Esophagus squamous epithelium (tissue), 4 donors: Measurements from ENCODE around the gene RRM2.

ENCODE experiments used
- POLR2A ChIP-seq, 4 donors: fragments of 450-650 bp; IDR thresholded peaks; one replicate each; pipeline ENCODE4 v1.6.1; 2017; ENCODE audit warnings: antibody characterized with exemption in 4 of 4, mild to moderate bottlenecking in 4 of 4, moderate library complexity in 3 of 4
- TF ChIP-seq, protein P1 (sequence below), 6 experiments: fragments of 450-650 bp in 4 of 6; fragments of 200-600 bp in 2 of 6; sonication (generic) in 2 of 6; IDR thresholded peaks; one replicate each; pipeline ENCODE4 v1.5.1; 2016 to 2019; ENCODE audit warnings: antibody characterized with exemption in 6 of 6, mild to moderate bottlenecking in 4 of 6, moderate library complexity in 4 of 6

DNA sequence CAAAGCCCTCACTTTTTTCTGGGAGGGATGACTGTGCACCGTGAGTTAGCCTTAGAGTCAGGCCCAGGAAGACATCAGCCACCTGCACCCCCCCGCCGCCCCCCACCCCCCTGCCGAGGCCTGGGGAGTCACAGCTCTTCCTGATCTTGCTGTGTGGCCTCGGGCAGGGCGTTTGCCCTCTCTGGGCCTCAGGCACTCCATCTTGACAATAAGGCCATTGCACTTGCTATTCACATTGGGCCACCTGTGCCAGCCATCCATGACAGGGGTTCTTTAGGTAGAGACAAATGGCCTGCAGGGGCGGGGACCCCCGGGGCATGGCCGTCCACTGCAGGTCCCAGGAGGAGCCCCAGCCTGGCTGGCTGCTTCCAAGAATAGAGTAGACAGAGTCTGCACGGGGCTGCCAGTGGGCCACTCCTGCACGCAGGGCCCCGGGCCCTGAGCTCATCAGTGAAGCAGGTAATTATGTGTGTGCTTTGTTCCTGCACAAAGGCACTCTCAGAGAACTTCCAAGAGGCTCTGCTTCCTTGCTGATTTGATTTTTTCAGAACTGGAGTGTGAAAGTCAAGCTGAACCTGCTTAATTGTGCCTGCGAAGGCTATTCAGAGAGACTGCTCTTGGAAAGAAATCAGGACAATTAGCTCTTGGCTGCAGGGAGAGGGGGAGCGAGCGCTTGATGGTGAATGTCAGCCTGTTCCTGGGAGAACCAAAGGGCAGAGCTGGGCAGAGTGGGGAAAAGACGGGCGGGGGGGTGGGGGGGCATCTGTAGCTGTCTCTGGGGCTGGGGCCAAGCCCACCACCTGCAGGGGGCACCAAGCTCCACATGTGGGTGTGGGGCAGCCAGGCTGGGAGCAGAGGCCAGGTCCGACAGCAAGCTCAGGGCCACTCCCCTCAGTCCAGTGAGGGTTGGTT, 40.3 kb downstream of the RRM2 start:
- TF ChIP-seq POLR2A (IDR thresholded peaks at IDR 0.05), result no peak
- TF ChIP-seq, protein P1, sequence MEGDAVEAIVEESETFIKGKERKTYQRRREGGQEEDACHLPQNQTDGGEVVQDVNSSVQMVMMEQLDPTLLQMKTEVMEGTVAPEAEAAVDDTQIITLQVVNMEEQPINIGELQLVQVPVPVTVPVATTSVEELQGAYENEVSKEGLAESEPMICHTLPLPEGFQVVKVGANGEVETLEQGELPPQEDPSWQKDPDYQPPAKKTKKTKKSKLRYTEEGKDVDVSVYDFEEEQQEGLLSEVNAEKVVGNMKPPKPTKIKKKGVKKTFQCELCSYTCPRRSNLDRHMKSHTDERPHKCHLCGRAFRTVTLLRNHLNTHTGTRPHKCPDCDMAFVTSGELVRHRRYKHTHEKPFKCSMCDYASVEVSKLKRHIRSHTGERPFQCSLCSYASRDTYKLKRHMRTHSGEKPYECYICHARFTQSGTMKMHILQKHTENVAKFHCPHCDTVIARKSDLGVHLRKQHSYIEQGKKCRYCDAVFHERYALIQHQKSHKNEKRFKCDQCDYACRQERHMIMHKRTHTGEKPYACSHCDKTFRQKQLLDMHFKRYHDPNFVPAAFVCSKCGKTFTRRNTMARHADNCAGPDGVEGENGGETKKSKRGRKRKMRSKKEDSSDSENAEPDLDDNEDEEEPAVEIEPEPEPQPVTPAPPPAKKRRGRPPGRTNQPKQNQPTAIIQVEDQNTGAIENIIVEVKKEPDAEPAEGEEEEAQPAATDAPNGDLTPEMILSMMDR (IDR thresholded peaks at IDR 0.05), result no peak
